GM18517 (cell line): ENCODE data around the gene RYR2.

Source experiments
- ATAC-seq: cut with Tn5 transposase; IDR thresholded peaks from one replicate; pipeline ENCODE4 v1.9.1; 2021; ENCODE audit warnings: mild to moderate bottlenecking, moderate library complexity; ENCODE audit not compliant: unreplicated experiment

The RYR2 gene

GRCh38 chr1:237041795-237042525 is at the start of gene RYR2:
Gene RYR2 (plus strand): TSS chr1:237042184. CDS start chr1:237042522, 338 bp downstream.
- no peak for ATAC-seq

GRCh38 chr1:236992449-236992848 is 49.5 kb upstream of the RYR2 start:
- ATAC-seq = no peak

- no peak for ATAC-seq
Observed at GRCh38 chr1:236994450-236994849, 47.5 kb upstream of the RYR2 start.

GRCh38 chr1:236997361-236997760 is 44.6 kb upstream of the RYR2 start:
- no peak for ATAC-seq

GRCh38 chr1:236997882-236998281 is 44.1 kb upstream of the RYR2 start:
- ATAC-seq = no peak

- no peak for ATAC-seq
Observed at GRCh38 chr1:236998546-236998945, 43.4 kb upstream of the RYR2 start.

- no peak for ATAC-seq
Observed at GRCh38 chr1:237000191-237000590, 41.8 kb upstream of the RYR2 start.

GRCh38 chr1:237003516-237003915 is 38.5 kb upstream of the RYR2 start:
- ATAC-seq = no peak

- ATAC-seq = no peak
Observed at GRCh38 chr1:237004116-237004515, 37.9 kb upstream of the RYR2 start, which contains the start of gene MT1HL1. Gene MT1HL1 (minus strand): TSS chr1:237004441. CDS start chr1:237004372, 69 bp downstream.

- ATAC-seq = no peak
Observed at GRCh38 chr1:237005674-237006073, 36.3 kb upstream of the RYR2 start.

GRCh38 chr1:237007147-237007881 is 34.7 kb upstream of the RYR2 start:
- ATAC-seq = no peak

- ATAC-seq = no peak
Observed at GRCh38 chr1:237009611-237010010, 32.4 kb upstream of the RYR2 start.

GRCh38 chr1:237011432-237011831 is 30.6 kb upstream of the RYR2 start:
- no peak for ATAC-seq

GRCh38 chr1:237012361-237012760 is 29.6 kb upstream of the RYR2 start:
- no peak for ATAC-seq

- ATAC-seq = no peak
Observed at GRCh38 chr1:237012788-237013383, 29.1 kb upstream of the RYR2 start.

- no peak for ATAC-seq
Observed at GRCh38 chr1:237013608-237014007, 28.4 kb upstream of the RYR2 start.

- ATAC-seq = no peak
Observed at GRCh38 chr1:237016626-237017025, 25.4 kb upstream of the RYR2 start.

- no peak for ATAC-seq
Observed at GRCh38 chr1:237018896-237019295, 23.1 kb upstream of the RYR2 start.

GRCh38 chr1:237025358-237026074 is 16.5 kb upstream of the RYR2 start:
- no peak for ATAC-seq

GRCh38 chr1:237029240-237029639 is 12.7 kb upstream of the RYR2 start:
- ATAC-seq = no peak

GRCh38 chr1:237029850-237030535 is 12.0 kb upstream of the RYR2 start:
- no peak for ATAC-seq
